ENCODE data around the gene PRR33. TPM values are rescaled to one million over a fixed set of nuclear protein-coding genes. Genes with fewer than 3 reads are reported as not detected.
"Not testable (repeated sequence)": the region's sequence is repeated elsewhere in the genome, so short reads cannot be mapped to it uniquely, and the experiment has no call there.

The PRR33 gene
- polyA plus RNA-seq, 1 experiment = not detected

DNA sequence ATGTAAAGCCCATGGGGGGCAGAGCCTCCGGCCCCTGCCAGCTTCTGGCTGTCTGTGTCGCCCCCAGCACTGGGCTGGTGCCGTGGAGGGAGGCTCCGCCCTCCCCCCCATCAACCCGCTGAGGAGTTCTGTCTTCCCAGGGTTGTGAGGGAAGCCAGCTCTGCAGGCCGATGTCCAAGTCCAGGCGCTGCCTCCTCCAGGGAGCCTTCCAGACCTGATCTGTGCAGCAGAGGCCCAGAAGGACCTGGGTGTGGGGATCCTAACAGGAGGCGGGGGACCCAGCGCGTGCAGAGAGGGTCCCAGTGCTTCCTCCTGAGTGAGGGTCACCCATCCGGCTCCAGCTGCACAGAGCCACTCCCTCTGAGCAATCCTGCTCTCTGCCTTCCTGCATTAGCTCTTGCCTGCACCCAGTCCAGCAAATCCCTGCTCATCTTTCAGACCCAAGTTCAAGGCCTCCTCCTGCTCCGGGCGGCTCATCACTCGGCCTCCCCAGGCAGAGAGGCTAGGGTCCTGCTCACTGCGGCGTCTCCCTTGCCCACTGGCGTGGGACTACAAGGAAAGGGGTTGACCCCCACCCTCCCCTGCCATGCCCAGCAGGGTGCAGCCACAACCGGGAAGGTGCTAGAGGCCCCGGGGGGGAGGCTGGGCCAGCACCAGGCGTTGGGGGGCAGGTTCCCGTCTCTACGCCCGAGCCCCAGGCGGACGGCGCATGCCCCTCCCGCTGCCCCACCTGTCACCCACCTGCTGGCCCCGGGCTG is 16.4 kb downstream of the PRR33 start:
- Histone ChIP-seq H3K36me3 (ENCODE audit: control insufficient read depth, insufficient read depth, low read length) (no peaks in the 10 kb centered on the region), H3K27me3 (ENCODE audit: control insufficient read depth, insufficient read depth, low read length) (no peaks in the 10 kb centered on the region; the same call in 1 of the 2 replicates), H3K4me3 (ENCODE audit: low read depth, low read length) (no peak overlapping the region)
- ChIA-PET POLR2A (no interaction called here), CTCF (interaction anchor here (1.1 to 5.4 kb wide), 7 partner anchors 27 to 276 kb away, joined by 3 to 45 read pairs (median 10); no protein-coding TSS in a partner anchor)
- no peak for DNase-seq (ENCODE audit: low read depth)
- TF ChIP-seq, protein P1, sequence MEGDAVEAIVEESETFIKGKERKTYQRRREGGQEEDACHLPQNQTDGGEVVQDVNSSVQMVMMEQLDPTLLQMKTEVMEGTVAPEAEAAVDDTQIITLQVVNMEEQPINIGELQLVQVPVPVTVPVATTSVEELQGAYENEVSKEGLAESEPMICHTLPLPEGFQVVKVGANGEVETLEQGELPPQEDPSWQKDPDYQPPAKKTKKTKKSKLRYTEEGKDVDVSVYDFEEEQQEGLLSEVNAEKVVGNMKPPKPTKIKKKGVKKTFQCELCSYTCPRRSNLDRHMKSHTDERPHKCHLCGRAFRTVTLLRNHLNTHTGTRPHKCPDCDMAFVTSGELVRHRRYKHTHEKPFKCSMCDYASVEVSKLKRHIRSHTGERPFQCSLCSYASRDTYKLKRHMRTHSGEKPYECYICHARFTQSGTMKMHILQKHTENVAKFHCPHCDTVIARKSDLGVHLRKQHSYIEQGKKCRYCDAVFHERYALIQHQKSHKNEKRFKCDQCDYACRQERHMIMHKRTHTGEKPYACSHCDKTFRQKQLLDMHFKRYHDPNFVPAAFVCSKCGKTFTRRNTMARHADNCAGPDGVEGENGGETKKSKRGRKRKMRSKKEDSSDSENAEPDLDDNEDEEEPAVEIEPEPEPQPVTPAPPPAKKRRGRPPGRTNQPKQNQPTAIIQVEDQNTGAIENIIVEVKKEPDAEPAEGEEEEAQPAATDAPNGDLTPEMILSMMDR (IDR thresholded peaks at IDR 0.05; ENCODE audit: insufficient read depth, low read depth, low read length) = no peak

DNA sequence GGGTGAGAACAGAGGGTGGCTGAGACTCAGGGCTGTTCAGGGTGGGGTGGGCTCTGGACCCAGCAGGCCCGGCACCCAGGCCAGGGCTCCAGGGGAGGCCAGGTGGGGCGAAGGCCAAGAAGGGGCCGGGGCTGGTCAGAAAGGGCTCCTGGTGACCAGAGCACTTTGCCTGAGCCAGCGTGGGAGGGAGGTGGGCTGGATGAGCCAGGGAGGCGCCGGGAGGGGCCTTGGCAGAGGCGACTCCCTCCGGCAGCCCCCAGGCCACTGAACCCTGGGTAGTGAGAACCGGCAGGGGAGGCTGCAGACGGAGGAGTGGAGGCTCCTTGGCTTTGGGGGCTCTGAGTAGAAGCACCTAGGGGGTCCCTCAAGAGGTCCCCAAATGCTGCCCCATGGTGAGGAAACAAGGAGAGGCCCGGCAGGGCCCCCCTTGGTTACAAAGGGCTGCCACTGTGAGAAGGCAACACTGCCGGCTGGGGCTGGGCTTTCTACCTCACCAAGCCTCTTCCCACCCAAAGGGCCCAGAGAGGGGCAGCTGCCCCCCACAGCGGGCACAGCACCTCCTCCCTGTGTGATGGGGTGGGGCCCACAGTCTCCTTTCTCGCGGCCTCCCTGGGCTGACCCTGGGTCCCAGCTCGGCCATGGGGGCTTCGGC is 17.1 kb downstream of the PRR33 start:
- CTCF ChIA-PET = interaction anchor here (1.1 to 5.4 kb wide), 2 partner anchors 126 to 276 kb away, joined by 3 to 45 read pairs; no protein-coding TSS in a partner anchor
- H3K27me3 ChIP-seq (ENCODE audit: control insufficient read depth, insufficient read depth, low read length); DNase-seq (ENCODE audit: low read depth); POLR2A ChIA-PET; H3K4me3 ChIP-seq (ENCODE audit: low read depth, low read length); H3K36me3 ChIP-seq (ENCODE audit: control insufficient read depth, insufficient read depth, low read length): not testable (repeated sequence)

DNA sequence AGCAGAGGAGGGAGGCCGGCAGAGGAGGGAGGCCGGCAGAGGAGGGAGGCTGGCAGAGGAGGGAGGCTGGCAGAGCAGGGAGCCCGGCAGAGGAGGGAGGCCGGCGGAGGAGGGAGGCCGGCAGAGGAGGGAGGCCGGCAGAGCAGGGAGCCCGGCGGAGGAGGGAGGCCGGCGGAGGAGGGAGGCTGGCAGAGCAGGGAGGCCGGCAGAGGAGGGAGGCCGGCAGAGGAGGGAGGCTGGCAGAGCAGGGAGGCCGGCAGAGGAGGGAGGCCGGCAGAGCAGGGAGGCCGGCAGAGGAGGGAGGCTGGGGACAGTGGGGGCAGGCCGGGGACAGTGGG is 17.9 kb downstream of the PRR33 start:
- POLR2A ChIA-PET; H3K27me3 ChIP-seq (ENCODE audit: control insufficient read depth, insufficient read depth, low read length); H3K4me3 ChIP-seq (ENCODE audit: low read depth, low read length); DNase-seq (ENCODE audit: low read depth); CTCF ChIA-PET; H3K36me3 ChIP-seq (ENCODE audit: control insufficient read depth, insufficient read depth, low read length): not testable (repeated sequence)

DNA sequence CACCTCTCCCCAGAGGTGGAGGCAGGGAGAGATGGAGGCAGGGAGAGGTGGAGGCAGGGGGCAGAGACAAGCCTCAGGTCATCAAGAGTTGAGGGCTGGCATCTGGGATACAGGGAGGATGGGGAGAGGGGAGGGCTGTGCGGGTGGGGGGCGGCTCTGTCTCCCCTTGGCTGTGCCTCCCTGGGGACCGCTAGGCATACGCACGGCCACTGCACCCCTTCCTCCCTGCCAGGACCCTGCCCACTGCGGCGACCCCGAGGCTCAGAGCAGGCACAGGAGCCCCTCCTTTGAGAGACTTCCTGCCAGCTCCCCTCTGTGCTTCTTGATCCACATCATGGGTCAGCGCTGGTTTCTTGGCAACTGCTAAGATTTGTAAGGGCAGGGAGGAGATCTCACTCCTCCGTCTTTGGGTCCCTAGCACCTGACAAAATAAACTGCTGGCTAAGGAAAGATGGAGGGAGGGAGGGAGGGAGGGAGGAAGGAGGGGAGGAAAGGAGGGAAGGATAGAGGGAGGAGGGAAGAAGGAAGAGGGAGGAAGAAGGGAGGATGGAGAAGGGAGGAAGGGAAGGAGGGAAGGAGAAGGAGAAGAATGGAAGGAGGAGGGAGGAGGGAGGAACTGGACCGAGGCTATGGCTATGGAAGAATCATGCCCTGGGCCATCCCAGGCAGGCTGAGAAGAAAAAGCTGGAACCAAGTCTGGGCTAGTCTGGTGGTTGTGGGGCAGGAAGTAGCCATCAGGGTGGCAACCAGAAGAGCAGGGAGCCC is 18.5 kb downstream of the PRR33 start:
- no peak for DNase-seq (ENCODE audit: low read depth)
- Histone ChIP-seq H3K36me3 (ENCODE audit: control insufficient read depth, insufficient read depth, low read length) (no peaks in the 10 kb centered on the region), H3K4me3 (ENCODE audit: low read depth, low read length) (no peak overlapping the region), H3K27me3 (ENCODE audit: control insufficient read depth, insufficient read depth, low read length) (peaks cover 2% of the 10 kb centered on the region; the same call in 1 of the 2 replicates)
- CTCF ChIA-PET = interaction anchor here (0.6 to 1.1 kb wide), 2 partner anchors 278 to 564 kb away, joined by 3 read pairs; no protein-coding TSS in a partner anchor
- TF ChIP-seq, protein P1 (IDR thresholded peaks at IDR 0.05; ENCODE audit: insufficient read depth, low read depth, low read length) = no peak
- POLR2A ChIA-PET = no interaction called here

DNA sequence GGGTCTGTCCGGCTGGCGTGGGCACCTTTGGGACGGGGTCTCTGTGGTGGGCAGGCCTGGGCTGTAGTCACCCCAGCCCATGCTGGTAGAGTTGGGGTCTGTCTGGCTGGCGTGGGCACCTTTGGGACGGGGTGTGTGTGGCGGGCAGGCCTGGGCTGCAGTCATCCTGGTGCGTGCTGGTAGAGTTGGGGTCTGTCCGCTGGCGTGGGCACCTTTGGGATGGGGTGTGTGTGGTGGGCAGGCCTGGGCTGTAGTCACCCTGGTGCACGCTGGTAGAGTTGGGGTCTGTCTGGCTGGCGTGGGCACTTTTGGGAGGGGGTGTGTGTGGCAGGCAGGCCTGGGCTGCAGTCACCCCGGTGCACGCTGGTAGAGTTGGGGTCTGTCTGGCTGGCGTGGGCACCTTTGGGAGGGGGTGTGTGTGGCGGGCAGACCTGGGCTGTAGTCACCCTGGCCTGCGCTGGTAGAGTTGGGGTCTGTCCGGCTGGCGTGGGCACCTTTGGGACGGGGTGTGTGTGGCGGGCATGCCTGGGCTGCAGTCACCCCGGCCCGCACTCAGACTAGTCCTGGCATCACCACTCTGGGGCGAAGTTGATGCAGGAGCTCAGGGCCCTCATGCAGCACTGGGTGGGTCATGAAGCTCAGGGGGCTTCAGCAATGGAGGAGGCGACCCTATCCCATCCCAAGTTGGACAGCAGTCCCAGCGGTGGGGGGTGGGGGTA is 19.3 kb downstream of the PRR33 start:
- H3K36me3 ChIP-seq (ENCODE audit: control insufficient read depth, insufficient read depth, low read length) = no peaks in the 10 kb centered on the region
- TF ChIP-seq, protein P1 (IDR thresholded peaks at IDR 0.05; ENCODE audit: insufficient read depth, low read depth, low read length) = no peak
- H3K27me3 ChIP-seq (ENCODE audit: control insufficient read depth, insufficient read depth, low read length) = peaks cover 2% of the 10 kb centered on the region; the same call in 1 of the 2 replicates
- no peak for DNase-seq (ENCODE audit: low read depth)
- no peak overlapping the region for H3K4me3 ChIP-seq (ENCODE audit: low read depth, low read length)
- ChIA-PET CTCF (interaction anchor here (0.6 to 1.1 kb wide), 2 partner anchors 279 to 563 kb away, joined by 3 read pairs; no protein-coding TSS in a partner anchor), POLR2A (no interaction called here)
